ENCODE results near the gene RNU1-1. TPM values are rescaled to one million over a fixed set of nuclear protein-coding genes. Genes with fewer than 3 reads are reported as not detected.
"Not testable (repeated sequence)": the region's sequence is repeated elsewhere in the genome, so short reads cannot be mapped to it uniquely, and the experiment has no call there.

RNU1-1 gene
- total RNA-seq, 2 donors from 2014 or later = 2,483 to 3,611 TPM

- H3K4me1 ChIP-seq (ENCODE audit: control insufficient read depth, insufficient read depth, low read length); H3K9ac ChIP-seq (ENCODE audit: extremely low read depth, low read length, poor library complexity, severe bottlenecking); H3K9me3 ChIP-seq (ENCODE audit: control insufficient read depth, low read length); H3K4me3 ChIP-seq (ENCODE audit: low read length); H3K9me3 Mint-ChIP-seq; H3K27ac ChIP-seq (ENCODE audit: low read depth, low read length); H3K27me3 Mint-ChIP-seq (ENCODE audit: insufficient read depth); H3K36me3 Mint-ChIP-seq (ENCODE audit: low read depth); H3K36me3 ChIP-seq (ENCODE audit: control insufficient read depth, insufficient read depth, low read length); H3K27me3 ChIP-seq (ENCODE audit: control insufficient read depth, insufficient read depth, low read length, poor library complexity, severe bottlenecking); H3K27ac Mint-ChIP-seq; H3K4me3 Mint-ChIP-seq; DNase-seq; H3K4me1 Mint-ChIP-seq: not testable (repeated sequence)
- 88% methylated on average over 1 of the region's 1 CpG; no CpG with 5 or more reads in 1 of the 2 experiments for WGBS, 2 experiments (ENCODE audit: insufficient coverage in 1 of 2, insufficient read length in 1 of 2)
These were observed 36.3 kb upstream of the RNU1-1 start for GRCh38 chr1:16550212-16550918.

- H3K36me3 ChIP-seq (ENCODE audit: control insufficient read depth, insufficient read depth, low read length); H3K27me3 Mint-ChIP-seq (ENCODE audit: insufficient read depth); H3K27me3 ChIP-seq (ENCODE audit: control insufficient read depth, insufficient read depth, low read length, poor library complexity, severe bottlenecking); H3K4me3 Mint-ChIP-seq; H3K27ac ChIP-seq (ENCODE audit: low read depth, low read length); H3K4me1 ChIP-seq (ENCODE audit: control insufficient read depth, insufficient read depth, low read length); H3K9ac ChIP-seq (ENCODE audit: extremely low read depth, low read length, poor library complexity, severe bottlenecking); H3K4me3 ChIP-seq (ENCODE audit: low read length); H3K4me1 Mint-ChIP-seq; H3K27ac Mint-ChIP-seq; H3K9me3 ChIP-seq (ENCODE audit: control insufficient read depth, low read length); H3K36me3 Mint-ChIP-seq (ENCODE audit: low read depth); H3K9me3 Mint-ChIP-seq: not testable (repeated sequence)
- DNase-seq = peak; percentile 15
- WGBS, 2 experiments (ENCODE audit: insufficient coverage in 1 of 2, insufficient read length in 1 of 2) = 71% methylated on average over 1 of the region's 1 CpG; no CpG with 5 or more reads in 1 of the 2 experiments
These were observed 35.5 kb upstream of the RNU1-1 start for GRCh38 chr1:16549545-16549944.

- H3K4me1 Mint-ChIP-seq = peaks cover 13% of the 10 kb centered on the region
- not testable (repeated sequence) for H3K36me3 Mint-ChIP-seq (ENCODE audit: low read depth); H3K27ac ChIP-seq (ENCODE audit: low read depth, low read length); H3K27me3 ChIP-seq (ENCODE audit: control insufficient read depth, insufficient read depth, low read length, poor library complexity, severe bottlenecking); H3K9me3 ChIP-seq (ENCODE audit: control insufficient read depth, low read length); H3K9me3 Mint-ChIP-seq; H3K36me3 ChIP-seq (ENCODE audit: control insufficient read depth, insufficient read depth, low read length); H3K4me3 ChIP-seq (ENCODE audit: low read length); H3K27me3 Mint-ChIP-seq (ENCODE audit: insufficient read depth); H3K4me1 ChIP-seq (ENCODE audit: control insufficient read depth, insufficient read depth, low read length); H3K27ac Mint-ChIP-seq; DNase-seq; H3K9ac ChIP-seq (ENCODE audit: extremely low read depth, low read length, poor library complexity, severe bottlenecking)
- WGBS, 2 experiments (ENCODE audit: insufficient coverage in 1 of 2, insufficient read length in 1 of 2) = 64% methylated on average over 1 of the region's 41 CpGs; no CpG with 5 or more reads in 1 of the 2 experiments
- H3K4me3 Mint-ChIP-seq = peak overlapping the region; percentile 33
These were observed 33.6 kb upstream of the RNU1-1 start for GRCh38 chr1:16547502-16548241.

- H3K36me3 Mint-ChIP-seq (ENCODE audit: low read depth); H3K4me1 ChIP-seq (ENCODE audit: control insufficient read depth, insufficient read depth, low read length); H3K36me3 ChIP-seq (ENCODE audit: control insufficient read depth, insufficient read depth, low read length); H3K9ac ChIP-seq (ENCODE audit: extremely low read depth, low read length, poor library complexity, severe bottlenecking); H3K4me3 ChIP-seq (ENCODE audit: low read length); H3K9me3 ChIP-seq (ENCODE audit: control insufficient read depth, low read length); H3K27me3 ChIP-seq (ENCODE audit: control insufficient read depth, insufficient read depth, low read length, poor library complexity, severe bottlenecking); H3K9me3 Mint-ChIP-seq; H3K27me3 Mint-ChIP-seq (ENCODE audit: insufficient read depth); H3K27ac ChIP-seq (ENCODE audit: low read depth, low read length): not testable (repeated sequence)
- peak; percentile 95 for DNase-seq
- H3K27ac Mint-ChIP-seq = peak overlapping the region; percentile 64
- 0 to 11% methylated on average over 1 to 12 of the region's 16 CpGs for WGBS, 2 experiments (ENCODE audit: insufficient coverage in 1 of 2, insufficient read length in 1 of 2)
- H3K4me1 Mint-ChIP-seq = peaks cover 13% of the 10 kb centered on the region
- H3K4me3 Mint-ChIP-seq = peak overlapping the region; percentile 43
These were observed 31.6 kb upstream of the RNU1-1 start for GRCh38 chr1:16545682-16546095.

GRCh38 chr1:16540421-16540893 is 26.4 kb upstream of the RNU1-1 start:
- Mint-ChIP-seq H3K4me1 (peaks cover 14% of the 10 kb centered on the region), H3K27me3 (ENCODE audit: insufficient read depth) (peaks cover 18% of the 10 kb centered on the region), H3K27ac (peak overlapping the region; percentile 52)
- H3K9ac ChIP-seq (ENCODE audit: extremely low read depth, low read length, poor library complexity, severe bottlenecking); H3K4me3 Mint-ChIP-seq; H3K27me3 ChIP-seq (ENCODE audit: control insufficient read depth, insufficient read depth, low read length, poor library complexity, severe bottlenecking); H3K36me3 ChIP-seq (ENCODE audit: control insufficient read depth, insufficient read depth, low read length); H3K4me3 ChIP-seq (ENCODE audit: low read length); H3K9me3 Mint-ChIP-seq; H3K27ac ChIP-seq (ENCODE audit: low read depth, low read length); H3K9me3 ChIP-seq (ENCODE audit: control insufficient read depth, low read length); H3K36me3 Mint-ChIP-seq (ENCODE audit: low read depth); H3K4me1 ChIP-seq (ENCODE audit: control insufficient read depth, insufficient read depth, low read length): not testable (repeated sequence)
- DNase-seq = peak; percentile 50
- no CpG with 5 or more reads among the region's 2 CpGs for WGBS, 2 experiments (ENCODE audit: insufficient coverage in 1 of 2, insufficient read length in 1 of 2)

GRCh38 chr1:16537528-16537927 is 23.4 kb upstream of the RNU1-1 start:
- not testable (repeated sequence) for H3K4me3 ChIP-seq (ENCODE audit: low read length); H3K9me3 ChIP-seq (ENCODE audit: control insufficient read depth, low read length); H3K36me3 ChIP-seq (ENCODE audit: control insufficient read depth, insufficient read depth, low read length); H3K27me3 ChIP-seq (ENCODE audit: control insufficient read depth, insufficient read depth, low read length, poor library complexity, severe bottlenecking); H3K9ac ChIP-seq (ENCODE audit: extremely low read depth, low read length, poor library complexity, severe bottlenecking); H3K4me3 Mint-ChIP-seq; H3K36me3 Mint-ChIP-seq (ENCODE audit: low read depth); H3K27ac ChIP-seq (ENCODE audit: low read depth, low read length); DNase-seq; H3K4me1 ChIP-seq (ENCODE audit: control insufficient read depth, insufficient read depth, low read length); H3K9me3 Mint-ChIP-seq; H3K27ac Mint-ChIP-seq
- Mint-ChIP-seq H3K27me3 (ENCODE audit: insufficient read depth) (peaks cover 33% of the 10 kb centered on the region), H3K4me1 (peaks cover 12% of the 10 kb centered on the region)
- WGBS, 2 experiments (ENCODE audit: insufficient coverage in 1 of 2, insufficient read length in 1 of 2) = 67 to 86% methylated on average over 1 to 5 of the region's 6 CpGs

Data from endodermal cell (in vitro differentiated cells).